DND-41 (cell line): ENCODE data around the gene KIF20B.

Experiments
- ATAC-seq: fragments of 200-7000 bp; cut with Tn5 transposase; 3 replicates; pipeline ENCODE4 v1.9.1; 2021; ENCODE audit warnings: low read depth; ENCODE audit not compliant: insufficient read depth
- DNase-seq: peaks from one replicate; pipeline ENCODE4 v3.0.0-alpha.2; 2020
- H2AFZ ChIP-seq: 2 replicates; pipeline ENCODE4 v1.6.0; 2012; ENCODE audit warnings: low read depth, low read length
- H3K27ac ChIP-seq: 2 replicates; pipeline ENCODE4 v1.5.1; 2012; ENCODE audit warnings: low read length, inconsistent platforms
- H3K27me3 ChIP-seq: fragments of 200-600 bp; sonication (generic); 2 replicates; pipeline ENCODE4 v1.6.0; 2012; ENCODE audit warnings: low read length, mild to moderate bottlenecking, inconsistent platforms; ENCODE audit not compliant: insufficient read depth, poor library complexity
- H3K36me3 ChIP-seq: 2 replicates; pipeline ENCODE4 v1.5.1; 2012; ENCODE audit warnings: low read length, inconsistent platforms; ENCODE audit not compliant: insufficient read depth
- H3K4me1 ChIP-seq: 2 replicates; pipeline ENCODE4 v1.5.1; 2012; ENCODE audit warnings: mild to moderate bottlenecking, low read length; ENCODE audit not compliant: insufficient read depth
- H3K4me2 ChIP-seq: 2 replicates; pipeline ENCODE4 v1.6.0; 2012; ENCODE audit warnings: mild to moderate bottlenecking, moderate library complexity, low read length, inconsistent platforms; ENCODE audit not compliant: insufficient read depth
- H3K4me3 ChIP-seq, 2 experiments: fragments of 200-600 bp in 1 of 2; shearing (Covaris generic) in 1 of 2; 2 replicates each; pipeline ENCODE4 v1.5.1; 2012 to 2016; ENCODE audit warnings: inconsistent platforms in 2 of 2, low read length in 2 of 2, mild to moderate bottlenecking in 2 of 2, low read depth in 1 of 2, moderate library complexity in 1 of 2
- H3K79me2 ChIP-seq: 2 replicates; pipeline ENCODE4 v1.6.0; 2012; ENCODE audit warnings: low read length, inconsistent platforms; ENCODE audit not compliant: insufficient read depth
- H3K9ac ChIP-seq: 2 replicates; pipeline ENCODE4 v1.6.0; 2012; ENCODE audit warnings: low read depth, mild to moderate bottlenecking, inconsistent platforms, low read length, moderate library complexity
- H3K9me3 ChIP-seq: 2 replicates; pipeline ENCODE4 v1.5.1; 2012; ENCODE audit warnings: low read length, moderate library complexity, mild to moderate bottlenecking, inconsistent platforms; ENCODE audit not compliant: insufficient read depth, severe bottlenecking
- H4K20me1 ChIP-seq: 2 replicates; pipeline ENCODE4 v1.6.0; 2012; ENCODE audit warnings: low read length; ENCODE audit not compliant: insufficient read depth
- EZH2 ChIP-seq: IDR thresholded peaks from 3 replicates; pipeline ENCODE4 v1.6.1; 2012; ENCODE audit warnings: borderline replicate concordance, low read depth, mild to moderate bottlenecking, moderate library complexity, low read length, inconsistent platforms; ENCODE audit not compliant: severe bottlenecking
- TF ChIP-seq, protein P1 (sequence below): IDR thresholded peaks from 2 replicates; pipeline ENCODE4 v1.5.1; 2012; ENCODE audit warnings: borderline replicate concordance, low read length, moderate library complexity, mild to moderate bottlenecking; ENCODE audit not compliant: poor library complexity, severe bottlenecking; ENCODE audit errors: extremely low read depth

KIF20B gene

DNA sequence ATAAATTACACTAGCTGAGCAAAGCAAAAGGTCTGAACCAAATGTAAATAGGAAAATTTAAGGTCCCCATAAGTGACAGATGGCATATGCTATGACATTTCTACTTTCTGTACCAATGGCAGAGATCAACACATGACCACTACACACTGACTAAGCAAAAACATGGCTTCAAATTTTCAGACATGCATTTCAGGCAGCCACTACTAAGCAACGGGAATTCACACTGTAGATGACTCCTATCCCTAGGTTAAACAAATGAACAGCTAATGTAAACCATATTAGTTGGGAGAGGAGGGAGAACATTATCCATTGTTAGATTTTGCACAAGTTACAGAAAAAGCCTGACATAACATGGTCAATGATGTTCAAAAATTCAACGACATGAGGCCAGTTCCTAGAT lies 11.4 kb upstream of the KIF20B start:
- Histone ChIP-seq H3K27ac (no peak overlapping the region), H3K9me3 (no peaks in the 10 kb centered on the region), H3K27me3 (no peaks in the 10 kb centered on the region), H2AFZ (no peak overlapping the region), H3K36me3 (no peaks in the 10 kb centered on the region), H3K9ac (no peak overlapping the region), H3K4me1 (peaks cover 3% of the 10 kb centered on the region; the same call in 1 of the 2 replicates), H4K20me1 (no peaks in the 10 kb centered on the region), H3K4me2 (no peak overlapping the region), H3K79me2 (no peaks in the 10 kb centered on the region), H3K4me3 (no peak overlapping the region)
- no peak for DNase-seq
- TF ChIP-seq, protein P1, sequence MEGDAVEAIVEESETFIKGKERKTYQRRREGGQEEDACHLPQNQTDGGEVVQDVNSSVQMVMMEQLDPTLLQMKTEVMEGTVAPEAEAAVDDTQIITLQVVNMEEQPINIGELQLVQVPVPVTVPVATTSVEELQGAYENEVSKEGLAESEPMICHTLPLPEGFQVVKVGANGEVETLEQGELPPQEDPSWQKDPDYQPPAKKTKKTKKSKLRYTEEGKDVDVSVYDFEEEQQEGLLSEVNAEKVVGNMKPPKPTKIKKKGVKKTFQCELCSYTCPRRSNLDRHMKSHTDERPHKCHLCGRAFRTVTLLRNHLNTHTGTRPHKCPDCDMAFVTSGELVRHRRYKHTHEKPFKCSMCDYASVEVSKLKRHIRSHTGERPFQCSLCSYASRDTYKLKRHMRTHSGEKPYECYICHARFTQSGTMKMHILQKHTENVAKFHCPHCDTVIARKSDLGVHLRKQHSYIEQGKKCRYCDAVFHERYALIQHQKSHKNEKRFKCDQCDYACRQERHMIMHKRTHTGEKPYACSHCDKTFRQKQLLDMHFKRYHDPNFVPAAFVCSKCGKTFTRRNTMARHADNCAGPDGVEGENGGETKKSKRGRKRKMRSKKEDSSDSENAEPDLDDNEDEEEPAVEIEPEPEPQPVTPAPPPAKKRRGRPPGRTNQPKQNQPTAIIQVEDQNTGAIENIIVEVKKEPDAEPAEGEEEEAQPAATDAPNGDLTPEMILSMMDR: no peak
- TF ChIP-seq EZH2: no peak
- ATAC-seq: no peak

DNA sequence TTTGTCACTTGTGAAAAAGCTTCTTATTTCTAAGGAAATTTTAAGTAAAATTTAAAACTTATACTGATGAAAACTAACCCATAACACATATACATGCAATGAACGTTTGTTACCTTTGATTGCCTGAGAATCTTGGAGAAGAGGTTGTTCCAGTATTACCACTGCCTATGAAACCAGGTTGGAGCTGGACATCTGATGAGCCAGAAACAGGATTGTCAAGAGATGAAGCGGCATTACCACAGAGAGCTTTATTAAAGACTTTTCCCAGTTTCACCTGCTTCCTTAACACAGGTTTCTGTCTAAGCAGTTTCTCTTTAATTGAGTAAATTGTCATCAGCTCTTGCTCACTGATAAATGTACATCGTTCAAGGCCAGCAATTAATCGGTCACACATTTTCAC lies 9.0 kb upstream of the KIF20B start:
- no peak overlapping the region for H3K4me3 ChIP-seq
- H3K27ac ChIP-seq: no peak overlapping the region
- H3K9ac ChIP-seq: no peak overlapping the region
- no peaks in the 10 kb centered on the region for H3K36me3 ChIP-seq
- no peak for DNase-seq
- no peaks in the 10 kb centered on the region for H3K4me1 ChIP-seq
- H3K27me3 ChIP-seq: no peaks in the 10 kb centered on the region
- H3K9me3 ChIP-seq: no peaks in the 10 kb centered on the region
- no peaks in the 10 kb centered on the region for H3K79me2 ChIP-seq
- ATAC-seq: no peak
- H4K20me1 ChIP-seq: no peaks in the 10 kb centered on the region
- no peak overlapping the region for H2AFZ ChIP-seq
- no peak overlapping the region for H3K4me2 ChIP-seq
- no peak for TF ChIP-seq EZH2

DNA sequence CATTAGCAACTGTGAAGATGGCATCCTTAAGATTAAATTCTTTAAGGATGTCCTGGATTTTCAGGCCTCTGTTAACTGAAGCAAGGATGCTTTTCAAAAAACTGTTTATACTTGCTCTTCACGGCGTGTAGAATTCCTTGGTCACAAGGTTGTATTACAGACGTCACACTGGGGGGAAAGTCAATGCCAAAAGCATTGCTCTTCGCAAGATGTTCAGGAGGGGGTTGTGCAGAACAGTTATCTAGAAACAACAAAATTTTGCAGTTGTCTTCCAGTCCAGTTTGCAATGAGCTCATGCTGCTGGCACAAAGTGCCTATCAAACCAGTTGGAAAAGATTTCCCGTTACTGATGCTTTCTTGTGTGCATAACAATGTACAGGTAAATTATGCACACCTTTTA lies 8.2 kb upstream of the KIF20B start:
- Histone ChIP-seq H3K36me3 (no peaks in the 10 kb centered on the region), H3K4me2 (no peak overlapping the region), H3K27me3 (no peaks in the 10 kb centered on the region), H3K9me3 (no peaks in the 10 kb centered on the region), H3K4me1 (no peaks in the 10 kb centered on the region), H3K4me3 (no peak overlapping the region), H3K9ac (no peak overlapping the region), H3K79me2 (no peaks in the 10 kb centered on the region), H4K20me1 (no peaks in the 10 kb centered on the region), H2AFZ (no peak overlapping the region), H3K27ac (no peak overlapping the region)
- no peak for TF ChIP-seq EZH2
- TF ChIP-seq, protein P1: no peak
- DNase-seq (no peak), ATAC-seq (no peak)

DNA sequence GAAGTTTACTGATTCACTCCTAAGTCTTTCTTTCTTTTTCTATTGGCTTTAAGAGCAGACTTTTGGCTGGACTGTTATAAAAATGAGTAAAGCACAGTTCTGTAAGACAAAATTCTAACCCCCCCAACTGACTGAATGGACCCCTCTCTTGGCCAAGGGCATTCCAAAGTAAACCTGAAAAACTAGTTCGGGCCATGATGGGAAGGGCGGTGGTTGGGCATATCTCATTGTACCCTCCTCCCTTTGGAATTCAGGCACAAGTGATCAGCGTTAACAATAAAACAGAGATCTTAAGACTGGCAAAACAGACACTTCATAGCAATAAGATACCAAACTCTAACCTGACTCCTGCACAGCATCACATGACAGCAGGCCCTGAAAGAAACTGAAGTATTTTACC lies 6.1 kb upstream of the KIF20B start:
- H3K4me1 ChIP-seq: peaks cover 4% of the 10 kb centered on the region
- H3K9me3 ChIP-seq: no peaks in the 10 kb centered on the region
- no peaks in the 10 kb centered on the region for H3K79me2 ChIP-seq
- no peak for TF ChIP-seq EZH2
- TF ChIP-seq, protein P1: no peak
- no peak overlapping the region for H3K27ac ChIP-seq
- no peaks in the 10 kb centered on the region for H4K20me1 ChIP-seq
- ATAC-seq (no peak), DNase-seq (no peak)
- H3K4me2 ChIP-seq: no peak overlapping the region
- no peaks in the 10 kb centered on the region for H3K36me3 ChIP-seq
- no peaks in the 10 kb centered on the region for H3K27me3 ChIP-seq
- no peak overlapping the region for H3K4me3 ChIP-seq
- no peak overlapping the region for H3K9ac ChIP-seq
- no peak overlapping the region for H2AFZ ChIP-seq
